GM23248 (cell line): ENCODE data around the gene ZNF331.

Experiments
- EZH2 ChIP-seq: fragments of 200-600 bp; sonication (generic); IDR thresholded peaks from 2 replicates; pipeline ENCODE4 v1.6.1; 2018; ENCODE audit warnings: antibody characterized with exemption, mild to moderate bottlenecking; ENCODE audit not compliant: insufficient read depth, poor library complexity, severe bottlenecking
- EZH2phosphoT487 ChIP-seq: fragments of 200-600 bp; sonication (generic); IDR thresholded peaks from 2 replicates; pipeline ENCODE4 v1.6.1; 2018; ENCODE audit warnings: antibody characterized with exemption, moderate library complexity, mild to moderate bottlenecking, low read depth; ENCODE audit not compliant: insufficient read depth

DNA sequence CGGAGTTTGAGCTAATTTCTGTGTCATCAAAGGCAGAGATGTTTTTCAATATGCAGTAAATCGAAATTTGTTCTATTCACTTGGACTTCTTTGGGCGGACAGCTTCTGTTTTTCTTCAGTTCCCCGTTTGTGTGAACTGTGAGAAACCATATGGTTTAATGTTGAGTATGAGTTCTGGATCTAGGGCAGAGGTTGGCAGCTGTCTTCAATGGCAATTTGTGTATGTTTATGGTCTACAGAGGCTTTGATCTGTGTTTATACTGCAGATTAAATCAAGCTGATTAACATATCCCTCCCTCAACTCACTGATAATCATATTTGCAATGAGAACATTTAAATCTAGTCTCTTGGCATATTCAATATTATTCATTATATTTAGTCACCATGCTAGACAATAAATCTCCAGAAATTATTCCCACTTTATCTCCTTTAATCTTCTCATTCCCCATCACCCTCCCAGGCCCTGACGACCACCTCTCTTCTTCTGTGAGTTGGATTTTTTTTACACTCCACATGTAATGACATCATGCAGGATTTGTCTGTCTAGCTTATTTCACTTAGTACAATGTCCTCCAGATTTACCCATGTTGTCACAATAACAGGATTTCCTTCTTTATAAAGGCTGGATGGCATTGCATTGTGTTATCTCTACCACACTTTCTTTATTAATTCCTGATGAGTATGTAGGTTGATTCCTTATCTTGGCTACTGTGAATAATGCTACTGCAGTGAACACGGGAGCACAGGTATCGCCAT is 9.0 kb downstream of the ZNF331 start:
- TF ChIP-seq EZH2phosphoT487, result no peak
- no peak for TF ChIP-seq EZH2
